HG02840 (cell line): ENCODE measurements around the gene RSRC2.
"Not testable (repeated sequence)": the region's sequence is repeated elsewhere in the genome, so short reads cannot be mapped to it uniquely, and the experiment has no call there.

Experiments used
- ATAC-seq: cut with Tn5 transposase; IDR thresholded peaks from one replicate; pipeline ENCODE4 v1.9.1; 2021; ENCODE audit warnings: mild to moderate bottlenecking, moderate library complexity, moderate number of reproducible peaks; ENCODE audit not compliant: unreplicated experiment, low FRiP score

The RSRC2 gene

DNA sequence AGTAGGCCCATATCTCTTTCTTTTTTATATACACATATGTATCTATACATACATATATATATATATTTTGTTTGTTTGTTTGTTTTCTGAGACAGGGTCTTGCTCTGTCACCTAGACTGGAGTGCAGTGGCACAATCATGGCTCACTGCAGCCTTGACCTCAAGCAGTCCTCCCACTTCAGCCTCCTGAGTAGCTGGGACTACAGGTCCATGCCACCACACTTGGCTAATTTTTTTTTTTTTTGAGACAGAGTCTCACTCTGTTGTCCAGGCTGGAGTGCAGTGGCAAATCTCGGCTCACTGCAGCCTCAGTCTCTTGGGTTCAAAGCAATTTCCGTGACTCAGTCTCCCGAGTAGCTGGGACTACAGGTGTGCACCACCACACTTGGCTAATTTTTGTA lies 38.9 kb downstream of the RSRC2 start:
- not testable (repeated sequence) for ATAC-seq

- ATAC-seq = no peak
Measured at GRCh38 chr12:122486805-122487426, 39.8 kb downstream of the RSRC2 start.

DNA sequence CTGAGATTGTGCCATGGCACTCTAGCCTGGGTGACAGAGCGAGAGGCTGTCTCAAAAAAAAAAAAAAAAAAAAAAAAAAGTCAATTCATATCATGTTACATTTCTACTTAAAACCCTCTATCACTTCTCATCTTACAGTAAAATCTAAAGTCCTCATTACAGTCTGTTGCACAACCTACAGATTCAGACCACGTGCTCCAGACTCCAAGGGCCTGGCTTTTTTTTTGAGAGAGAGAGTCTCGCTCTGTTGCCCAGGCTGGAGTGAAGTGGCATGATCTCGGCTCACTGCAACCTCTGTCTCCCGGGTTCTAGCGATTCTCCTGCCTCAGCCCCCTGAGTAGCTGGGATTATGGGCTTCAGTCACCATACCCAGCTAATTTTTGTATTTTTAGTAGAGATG lies 40.4 kb downstream of the RSRC2 start:
- not testable (repeated sequence) for ATAC-seq

GRCh38 chr12:122484385-122484784 lies 42.4 kb downstream of the RSRC2 start:
- not testable (repeated sequence) for ATAC-seq

- no peak for ATAC-seq
Measured at GRCh38 chr12:122483969-122484368, 42.8 kb downstream of the RSRC2 start.

GRCh38 chr12:122481861-122482260 lies 44.9 kb downstream of the RSRC2 start:
- no peak for ATAC-seq

- no peak for ATAC-seq
Measured at GRCh38 chr12:122480753-122481152, 46.0 kb downstream of the RSRC2 start.

DNA sequence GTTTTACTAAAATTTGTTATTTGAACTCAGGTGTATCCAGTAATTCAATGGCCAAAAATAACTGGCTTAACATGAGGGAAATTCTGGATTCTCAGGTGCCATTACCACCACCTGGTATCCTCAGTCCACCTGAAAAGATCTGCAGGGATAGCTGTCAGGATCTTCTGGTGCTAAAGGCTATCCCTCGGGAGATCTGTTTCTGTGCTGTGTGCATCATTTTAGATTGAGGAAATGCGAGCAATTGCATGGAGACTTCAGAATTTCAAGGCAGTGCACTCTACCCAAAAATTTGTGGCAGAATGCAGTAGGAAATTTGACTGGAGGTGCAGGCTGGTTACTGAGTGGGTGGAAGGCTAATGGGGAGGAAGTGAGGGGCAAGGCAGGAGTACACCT lies 52.4 kb downstream of the RSRC2 start:
- no peak for ATAC-seq

- ATAC-seq = no peak
Measured at GRCh38 chr12:122473543-122474323, 53.0 kb downstream of the RSRC2 start.

- ATAC-seq = no peak
Measured at GRCh38 chr12:122471324-122472226, 55.2 kb downstream of the RSRC2 start.

DNA sequence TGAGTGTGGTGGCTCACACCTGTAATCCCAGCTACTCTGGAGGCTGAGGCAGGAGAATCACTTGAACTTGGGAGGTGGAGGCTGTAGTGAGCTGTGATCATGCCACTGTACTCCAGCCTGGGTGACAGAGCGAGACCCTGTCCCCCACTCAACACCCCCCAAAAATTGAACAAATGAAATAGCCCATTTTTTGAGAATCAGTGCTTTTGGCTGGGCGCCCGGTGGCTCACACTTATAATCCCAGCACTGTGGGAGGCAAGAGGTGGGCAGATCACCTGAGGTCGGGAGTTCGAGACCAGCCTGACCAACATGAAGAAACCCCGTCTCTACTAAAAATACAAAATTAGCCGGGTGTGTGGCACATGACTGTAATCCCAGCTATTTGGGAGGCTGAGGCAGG lies 56.2 kb downstream of the RSRC2 start:
- not testable (repeated sequence) for ATAC-seq

DNA sequence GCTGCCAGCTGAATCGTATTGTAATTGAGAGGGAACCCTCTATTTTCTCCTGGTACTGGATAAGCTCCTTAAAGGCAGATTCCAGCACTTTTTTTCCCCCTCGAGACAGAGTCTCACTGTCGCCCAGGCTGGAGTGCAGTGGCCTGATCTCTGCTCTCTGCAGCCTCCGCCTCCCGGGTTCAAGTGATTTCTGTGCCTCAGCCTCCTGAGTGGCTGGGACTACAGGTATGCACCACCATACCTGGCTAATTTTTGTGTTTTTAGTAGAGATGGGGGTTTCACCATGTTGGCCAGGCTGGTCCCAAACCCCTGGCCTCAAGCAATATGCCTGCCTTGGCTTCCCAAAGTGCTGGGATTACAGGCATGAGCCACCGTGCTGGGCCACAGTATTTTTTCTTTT lies 56.9 kb downstream of the RSRC2 start:
- ATAC-seq = not testable (repeated sequence)

DNA sequence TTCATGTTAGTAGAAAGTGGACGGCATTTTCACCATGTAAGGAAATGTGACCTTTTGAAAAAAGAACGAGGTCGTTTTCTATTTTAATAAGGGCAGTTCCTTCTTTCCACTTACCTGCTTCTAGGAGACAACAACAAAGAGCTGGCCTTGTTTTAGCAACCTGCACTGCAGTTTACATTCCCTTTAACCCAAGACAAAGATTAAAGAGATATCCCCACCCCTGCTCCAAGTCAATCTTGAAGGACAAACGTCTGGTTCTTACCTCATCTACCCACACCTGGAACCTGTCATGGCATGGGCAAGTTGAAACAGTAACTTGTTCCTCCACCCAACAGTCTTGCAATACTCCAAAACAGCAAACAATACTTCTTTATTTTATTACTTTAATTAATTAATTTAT lies 58.8 kb downstream of the RSRC2 start:
- ATAC-seq = no peak

- not testable (repeated sequence) for ATAC-seq
Measured at GRCh38 chr12:122464317-122465042, 62.3 kb downstream of the RSRC2 start.

DNA sequence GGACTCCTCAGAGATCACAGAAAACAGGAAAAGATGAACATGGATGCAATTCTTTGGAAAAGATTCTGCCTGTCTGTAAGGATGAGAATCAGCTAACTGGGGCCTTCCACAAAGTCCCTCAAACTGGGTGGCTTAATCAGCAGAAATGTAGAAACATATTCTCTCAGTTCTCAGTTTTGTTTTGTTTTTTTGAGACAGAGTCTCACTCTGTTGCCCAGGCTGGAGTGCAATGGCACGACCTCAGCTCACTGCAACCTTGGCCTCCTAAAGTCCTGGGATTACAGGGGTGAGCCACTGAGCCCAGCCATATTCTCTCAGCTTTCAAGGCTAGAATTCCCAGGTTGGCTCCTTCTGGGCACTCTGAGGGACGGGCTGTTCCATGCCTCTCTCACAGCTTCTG lies 66.1 kb downstream of the RSRC2 start:
- no peak for ATAC-seq

DNA sequence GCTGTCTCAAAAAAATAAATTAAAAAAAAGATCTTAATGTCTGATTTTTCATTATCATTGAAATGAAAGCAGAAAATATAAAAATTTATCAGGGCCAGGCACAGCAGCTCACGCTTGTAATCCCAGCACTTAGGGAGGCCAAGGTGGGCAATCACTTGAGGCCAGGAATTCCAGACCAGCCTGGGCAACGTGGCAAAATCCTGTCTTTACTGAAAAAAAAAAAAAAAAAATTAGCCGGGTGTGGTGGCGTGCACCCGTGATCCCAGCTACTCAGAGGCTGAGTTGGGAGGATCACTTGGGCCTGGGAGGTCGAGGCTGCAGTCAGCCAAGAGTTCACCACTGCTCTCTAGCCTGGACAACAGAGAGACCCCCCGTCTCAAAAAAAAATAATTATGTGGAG lies 66.7 kb downstream of the RSRC2 start:
- ATAC-seq = no peak

GRCh38 chr12:122459211-122459610 lies 67.5 kb downstream of the RSRC2 start:
- no peak for ATAC-seq

GRCh38 chr12:122458105-122459035 lies 68.4 kb downstream of the RSRC2 start:
- no peak for ATAC-seq

- no peak for ATAC-seq
Measured at GRCh38 chr12:122457627-122458026, 69.1 kb downstream of the RSRC2 start.
